Karpas-422 (cell line): ENCODE results near the gene FLYWCH2. TPM values are rescaled to one million over a fixed set of nuclear protein-coding genes. Genes with fewer than 3 reads are reported as not detected.
A peak's percentile ranks its signal among the peaks of the same experiment; 100 is the strongest.

Source experiments
- DNase-seq: peaks from one replicate; pipeline ENCODE4 v3.0.0-alpha.2; 2015
- H2AFZ ChIP-seq: fragments of 200-600 bp; sonication (generic); 2 replicates; pipeline ENCODE4 v1.6.1; 2014; ENCODE audit warnings: antibody characterized with exemption, low read length, mixed read lengths
- H3K27ac ChIP-seq: fragments of 200-600 bp; sonication (generic); 2 replicates; pipeline ENCODE4 v1.5.1; 2014; ENCODE audit warnings: mild to moderate bottlenecking, low read length, moderate library complexity
- H3K27me3 ChIP-seq: fragments of 200-600 bp; sonication (generic); 2 replicates; pipeline ENCODE4 v1.6.1; 2014; ENCODE audit warnings: low read length, mixed read lengths
- H3K36me3 ChIP-seq: fragments of 200-600 bp; sonication (generic); 2 replicates; pipeline ENCODE4 v1.6.1; 2014; ENCODE audit warnings: low read length, mixed read lengths; ENCODE audit not compliant: insufficient read depth
- H3K4me1 ChIP-seq: fragments of 200-600 bp; sonication (generic); 2 replicates; pipeline ENCODE4 v1.6.1; 2014; ENCODE audit warnings: mild to moderate bottlenecking, low read length, mixed read lengths
- H3K4me2 ChIP-seq: fragments of 200-600 bp; sonication (generic); 2 replicates; pipeline ENCODE4 v1.6.1; 2014; ENCODE audit warnings: low read length, low read depth, mild to moderate bottlenecking; ENCODE audit not compliant: poor library complexity, severe bottlenecking
- H3K4me3 ChIP-seq: fragments of 200-600 bp; sonication (generic); 2 replicates; pipeline ENCODE4 v1.5.1; 2014; ENCODE audit warnings: mild to moderate bottlenecking, antibody characterized with exemption, low read length, mixed read lengths
- H3K79me2 ChIP-seq: fragments of 200-600 bp; sonication (generic); 2 replicates; pipeline ENCODE4 v1.6.1; 2014; ENCODE audit warnings: mild to moderate bottlenecking, low read length, mixed read lengths
- H3K9ac ChIP-seq: fragments of 200-600 bp; sonication (generic); 2 replicates; pipeline ENCODE4 v1.6.0; 2014; ENCODE audit warnings: low read length
- H3K9me2 ChIP-seq: fragments of 200-600 bp; sonication (generic), shearing (Covaris generic); replicated peaks from 2 replicates; pipeline ENCODE4 v1.6.0; 2014; ENCODE audit warnings: mild to moderate bottlenecking, low read length, moderate library complexity; ENCODE audit not compliant: insufficient read depth
- H3K9me3 ChIP-seq: fragments of 300-700, 200-600 bp; sonication (generic); 2 replicates; pipeline ENCODE4 v1.6.1; 2014; ENCODE audit warnings: low read length, mixed read lengths
- H4K20me1 ChIP-seq: fragments of 200-600 bp; sonication (generic); 2 replicates; pipeline ENCODE4 v1.6.1; 2014; ENCODE audit warnings: mild to moderate bottlenecking, antibody characterized with exemption, low read length, low read depth; ENCODE audit not compliant: insufficient read depth
- total RNA-seq: library from RNA; depleted of rRNA; stranded (reverse); fragments of >200 nt; shearing (Covaris generic); gene quantifications from 2 replicates; pipeline ENCODE4 v1.2.3, GENCODE V29; 2014; ENCODE audit warnings: low replicate concordance

Gene FLYWCH2
- total RNA-seq, 1 experiment from 2014 or later = 63.5 TPM

DNA sequence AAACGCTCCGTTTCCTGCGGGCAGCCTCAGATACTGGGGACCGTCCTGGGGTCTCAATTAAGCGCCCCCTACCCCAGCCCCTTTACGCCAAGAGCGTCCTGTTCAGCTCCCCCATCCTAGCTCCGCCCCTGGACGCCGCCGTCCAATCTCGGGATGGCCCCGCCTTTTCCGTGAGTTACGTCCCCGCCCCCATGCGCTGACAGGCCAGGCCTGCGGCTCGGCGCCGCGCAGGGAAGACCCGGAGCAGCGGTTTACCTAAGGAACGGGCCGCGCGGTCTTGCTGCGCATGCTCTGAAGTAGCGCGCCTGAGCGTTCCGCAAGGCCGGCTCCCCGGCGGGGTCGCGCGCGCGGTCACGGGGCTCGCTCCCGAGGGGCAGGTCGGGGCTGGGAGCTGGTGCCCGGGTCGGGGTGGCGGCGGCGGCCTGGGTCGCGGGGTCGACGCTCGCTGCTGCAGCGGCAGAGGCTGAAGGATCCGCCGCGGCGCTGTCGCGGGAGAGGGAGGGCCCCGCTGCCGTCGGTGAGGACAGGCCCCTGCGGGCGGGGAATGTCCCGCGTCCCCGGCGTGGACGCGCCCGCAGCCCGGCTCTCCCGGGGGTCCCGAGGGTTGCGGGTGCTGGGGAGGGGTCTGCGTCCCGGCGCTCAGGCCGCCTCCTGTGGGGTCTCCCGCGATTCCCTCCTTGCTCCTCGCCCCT, 28.8 kb downstream of the FLYWCH2 start, which contains the start of gene FLYWCH1:
TSS of gene FLYWCH1 (plus strand) at position 294 of the 692 bp plus-strand sequence. CDS start 17,755 bp downstream, outside the sequence.
- Histone ChIP-seq H2AFZ (peak within 1 kb of the TSS; percentile 45; the same call in 1 of the 2 replicates), H3K9me2 (no peaks in the 10 kb centered on the region)

DNA sequence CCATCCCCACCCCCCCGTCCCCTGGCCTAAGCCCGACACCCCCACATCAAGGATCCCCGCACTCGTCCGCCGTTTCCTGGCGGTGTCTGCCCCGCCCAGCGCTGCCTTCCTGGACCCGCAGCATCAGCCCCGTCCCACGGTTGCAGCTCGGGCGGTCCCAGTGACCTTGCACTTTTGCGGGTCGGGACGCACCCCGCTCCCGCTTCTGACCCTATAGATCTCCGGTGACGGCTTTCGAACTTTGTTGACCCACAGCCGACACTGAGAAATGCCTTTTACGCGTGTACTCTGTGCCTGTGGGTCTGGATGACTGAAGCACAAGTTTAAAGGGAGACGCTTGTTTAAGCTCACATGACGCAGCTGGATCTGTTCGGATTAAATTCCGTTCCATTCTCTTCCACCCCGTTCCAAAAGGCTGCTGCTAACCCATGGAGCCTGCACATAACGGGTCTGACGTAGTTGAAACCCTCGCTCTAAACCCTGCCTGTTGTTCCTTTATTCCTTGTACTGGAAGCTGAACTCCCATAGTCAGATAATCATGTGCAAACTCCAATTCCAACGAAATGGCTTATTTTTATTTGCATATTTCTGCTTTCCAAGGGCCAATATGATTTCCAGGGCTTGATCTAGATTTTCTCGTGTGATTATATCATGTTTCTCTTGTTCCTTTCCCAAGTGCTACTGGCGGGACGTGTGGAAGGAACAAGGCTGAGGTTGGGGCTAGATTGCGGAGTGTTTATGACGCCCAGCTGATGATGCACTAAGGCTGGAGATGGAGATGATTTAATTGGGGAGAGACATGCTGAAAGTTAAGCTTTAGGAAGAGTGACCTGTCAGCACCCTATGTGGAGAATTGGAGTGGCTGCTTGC, 29.6 kb downstream of the FLYWCH2 start:
- 0 out of 2 replicates have a peak, but pooled peaks cover 3% of the 10 kb centered on the region for H3K36me3 ChIP-seq
- peak overlapping the region; percentile 77 for H3K4me2 ChIP-seq
- peaks cover 15% of the 10 kb centered on the region for H3K79me2 ChIP-seq
- DNase-seq = peak; percentile 63
- no peaks in the 10 kb centered on the region for H4K20me1 ChIP-seq
- H3K27ac ChIP-seq = no peak overlapping the region
- H3K9ac ChIP-seq = peak overlapping the region; percentile 81
- no peaks in the 10 kb centered on the region for H3K9me2 ChIP-seq
- peak overlapping the region; percentile 45; the same call in 1 of the 2 replicates for H2AFZ ChIP-seq
- H3K27me3 ChIP-seq = no peaks in the 10 kb centered on the region
- H3K4me3 ChIP-seq = peak overlapping the region; percentile 89
- no peaks in the 10 kb centered on the region for H3K9me3 ChIP-seq
- peaks cover 24% of the 10 kb centered on the region for H3K4me1 ChIP-seq

More for the DNA sequence above, 28.8 kb downstream of the FLYWCH2 start, which contains the start of gene FLYWCH1:
- Histone ChIP-seq H4K20me1 (no peaks in the 10 kb centered on the region), H3K9me3 (no peaks in the 10 kb centered on the region), H3K27ac (no peak within 1 kb of the TSS), H3K36me3 (0 out of 2 replicates have a peak, but pooled peaks cover 3% of the 10 kb centered on the region), H3K4me1 (peaks cover 24% of the 10 kb centered on the region), H3K4me2 (peak within 1 kb of the TSS; percentile 77), H3K79me2 (peaks cover 15% of the 10 kb centered on the region), H3K27me3 (no peaks in the 10 kb centered on the region), H3K9ac (peak within 1 kb of the TSS; percentile 81), H3K4me3 (peak within 1 kb of the TSS; percentile 89)
- peak; percentile 99 for DNase-seq

DNA sequence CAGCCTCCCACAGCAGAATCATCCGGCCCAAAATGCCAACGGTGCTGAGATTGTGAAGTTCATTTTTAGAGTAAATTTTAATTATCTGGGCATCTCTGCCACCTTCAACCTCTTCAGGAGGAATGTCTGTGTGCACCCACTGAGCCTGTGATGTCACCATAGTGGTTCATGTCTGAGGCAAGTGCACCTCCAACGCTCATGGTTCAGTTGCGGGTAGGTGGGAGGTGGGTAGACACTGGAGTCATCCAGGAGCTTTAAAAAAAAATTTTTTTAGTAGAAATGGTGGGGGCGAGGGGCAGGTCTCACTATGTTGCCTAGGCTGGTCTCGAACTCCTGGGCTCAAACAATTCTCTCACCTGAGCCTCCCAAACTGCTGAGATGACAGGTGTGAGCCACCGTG, 30.6 kb downstream of the FLYWCH2 start:
- peak; percentile 27 for DNase-seq
- Histone ChIP-seq H3K27me3 (no peaks in the 10 kb centered on the region), H3K36me3 (0 out of 2 replicates have a peak, but pooled peaks cover 3% of the 10 kb centered on the region), H3K79me2 (peaks cover 15% of the 10 kb centered on the region), H3K4me3 (no peak overlapping the region), H2AFZ (no peak overlapping the region), H3K9me2 (no peaks in the 10 kb centered on the region), H3K27ac (no peak overlapping the region), H3K9ac (no peak overlapping the region), H4K20me1 (no peaks in the 10 kb centered on the region), H3K9me3 (no peaks in the 10 kb centered on the region), H3K4me2 (no peak overlapping the region), H3K4me1 (peaks cover 24% of the 10 kb centered on the region)

DNA sequence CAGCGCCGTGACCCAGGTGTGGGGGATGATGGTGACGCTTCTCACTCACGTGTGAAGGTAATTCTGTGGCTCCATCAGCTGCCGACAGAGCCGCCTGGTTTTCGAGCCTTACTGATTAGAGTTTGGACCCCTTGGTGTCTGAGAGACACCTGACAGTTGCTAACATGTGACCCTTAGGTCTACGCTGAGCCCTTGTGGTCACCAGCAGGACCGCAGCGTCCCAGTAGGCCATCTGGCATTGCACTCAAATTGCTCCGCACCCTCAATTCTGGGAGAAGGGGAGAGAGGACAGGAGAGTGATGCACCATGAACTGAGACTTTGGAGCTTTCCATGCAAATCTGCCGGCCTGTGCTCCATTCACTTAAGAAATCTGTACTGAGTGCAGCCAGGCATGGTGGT, 31.2 kb downstream of the FLYWCH2 start:
- Histone ChIP-seq H3K27me3 (no peaks in the 10 kb centered on the region), H3K4me1 (peaks cover 24% of the 10 kb centered on the region), H4K20me1 (no peaks in the 10 kb centered on the region), H3K36me3 (0 out of 2 replicates have a peak, but pooled peaks cover 3% of the 10 kb centered on the region), H3K4me2 (no peak overlapping the region), H3K4me3 (no peak overlapping the region), H3K79me2 (peaks cover 15% of the 10 kb centered on the region), H2AFZ (no peak overlapping the region), H3K27ac (no peak overlapping the region), H3K9me2 (no peaks in the 10 kb centered on the region), H3K9me3 (no peaks in the 10 kb centered on the region), H3K9ac (no peak overlapping the region)
- no peak for DNase-seq

DNA sequence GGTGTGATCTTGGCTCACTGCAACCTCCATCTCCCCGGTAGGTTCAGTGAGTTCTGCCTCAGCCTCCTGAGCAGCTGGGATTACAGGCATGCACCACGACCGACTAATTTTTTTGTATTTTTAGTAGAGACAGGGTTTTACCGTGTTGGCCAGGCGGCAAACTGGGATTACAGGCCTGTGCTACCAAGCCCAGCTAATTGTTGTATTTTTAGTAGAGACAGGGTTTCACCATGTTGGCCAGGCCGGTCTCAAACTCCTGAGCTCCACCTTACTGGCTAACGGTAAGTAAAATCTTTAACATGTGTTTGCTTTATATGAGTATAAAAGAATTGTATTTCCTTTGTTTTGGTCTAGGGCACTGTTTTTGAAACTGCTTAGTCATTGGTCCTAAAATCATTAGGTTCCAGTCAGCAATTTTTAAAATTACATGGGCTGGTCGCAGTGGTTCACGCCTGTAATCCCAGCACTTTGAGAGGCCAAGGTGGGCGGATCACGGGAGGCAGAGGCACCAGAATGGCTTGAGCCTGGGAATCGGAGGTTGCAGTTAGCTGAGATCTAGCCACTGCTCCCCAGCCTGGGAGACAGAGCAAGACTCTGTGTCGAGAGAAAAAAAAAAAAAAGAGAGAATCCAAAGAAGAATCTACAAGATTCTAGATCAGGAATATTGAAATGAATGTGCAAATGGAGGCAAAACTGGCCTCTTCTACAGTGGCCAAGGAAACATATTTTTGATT, 32.3 kb downstream of the FLYWCH2 start:
- Histone ChIP-seq H3K9me3 (no peaks in the 10 kb centered on the region), H3K79me2 (peaks cover 15% of the 10 kb centered on the region), H3K27ac (no peak overlapping the region), H4K20me1 (no peaks in the 10 kb centered on the region), H3K27me3 (no peaks in the 10 kb centered on the region), H3K4me2 (no peak overlapping the region), H3K9me2 (no peaks in the 10 kb centered on the region), H3K36me3 (0 out of 2 replicates have a peak, but pooled peaks cover 3% of the 10 kb centered on the region), H3K4me3 (no peak overlapping the region), H2AFZ (no peak overlapping the region), H3K9ac (no peak overlapping the region), H3K4me1 (peaks cover 22% of the 10 kb centered on the region)
- no peak for DNase-seq

DNA sequence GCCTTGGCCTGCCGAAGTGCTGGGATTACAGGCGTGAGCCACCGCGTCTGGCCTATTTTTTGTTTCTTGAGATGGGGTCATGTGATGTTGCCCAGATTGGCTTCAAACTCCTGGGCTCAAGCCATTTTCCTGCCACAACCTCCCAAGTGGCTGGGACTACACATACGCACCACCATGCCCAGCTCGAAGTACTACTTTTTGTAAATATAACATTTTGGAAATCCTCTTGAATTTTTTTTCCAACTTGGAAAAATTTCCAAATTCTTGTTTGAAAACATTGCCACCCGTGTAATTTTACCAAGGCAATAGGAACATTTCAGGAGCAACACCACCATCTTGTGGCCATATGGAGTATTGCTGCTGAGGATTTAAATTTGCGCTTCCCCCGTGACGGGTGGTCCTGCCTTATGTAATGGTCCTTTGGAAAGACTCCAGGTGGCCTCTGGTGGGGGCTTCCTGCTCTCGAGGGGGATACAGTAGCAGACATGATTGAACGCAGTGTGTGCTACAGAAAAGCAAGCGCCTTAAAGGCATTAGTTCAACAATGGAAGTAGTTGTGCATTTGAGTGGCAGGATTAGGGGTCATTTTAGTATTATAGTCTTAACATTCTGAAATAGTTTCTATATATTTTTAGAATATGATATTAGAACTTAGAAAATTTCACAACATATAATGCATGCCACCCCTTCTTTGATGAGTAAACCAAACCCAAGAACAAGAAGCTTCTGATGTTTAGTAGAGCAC, 36.7 kb downstream of the FLYWCH2 start:
- Histone ChIP-seq H3K4me1 (no peaks in the 10 kb centered on the region), H2AFZ (no peak overlapping the region), H3K9ac (no peak overlapping the region), H3K4me3 (no peak overlapping the region), H3K79me2 (no peaks in the 10 kb centered on the region), H3K9me3 (no peaks in the 10 kb centered on the region), H4K20me1 (no peaks in the 10 kb centered on the region), H3K9me2 (no peaks in the 10 kb centered on the region), H3K4me2 (no peak overlapping the region), H3K36me3 (no peaks in the 10 kb centered on the region), H3K27me3 (no peaks in the 10 kb centered on the region), H3K27ac (no peak overlapping the region)
- DNase-seq = peak; percentile 85

DNA sequence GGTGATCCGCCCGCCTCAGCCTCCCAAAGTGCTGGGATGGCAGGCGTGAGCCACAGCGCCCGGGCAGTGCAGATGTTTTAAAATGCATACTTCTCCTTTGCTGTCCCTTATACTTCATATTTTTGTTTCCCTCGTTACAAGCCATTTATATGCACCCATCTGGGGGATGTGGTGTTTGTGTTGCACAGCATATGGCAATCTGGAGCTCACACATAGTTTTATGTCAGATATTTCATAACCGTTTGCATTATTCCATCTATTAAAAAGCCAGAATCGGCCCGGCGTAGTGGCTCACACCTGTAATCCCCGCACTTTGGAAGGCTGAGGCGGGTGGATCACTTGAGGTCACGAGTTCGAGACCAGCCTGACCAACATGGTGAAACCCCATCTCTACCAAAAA, 40.5 kb downstream of the FLYWCH2 start:
- H3K79me2 ChIP-seq = no peaks in the 10 kb centered on the region
- DNase-seq = no peak
- H3K9ac ChIP-seq = no peak overlapping the region
- no peaks in the 10 kb centered on the region for H3K9me2 ChIP-seq
- H3K36me3 ChIP-seq = no peaks in the 10 kb centered on the region
- no peaks in the 10 kb centered on the region for H3K9me3 ChIP-seq
- no peaks in the 10 kb centered on the region for H3K27me3 ChIP-seq
- H3K4me2 ChIP-seq = no peak overlapping the region
- no peak overlapping the region for H2AFZ ChIP-seq
- peaks cover 10% of the 10 kb centered on the region for H3K4me1 ChIP-seq
- no peaks in the 10 kb centered on the region for H4K20me1 ChIP-seq
- H3K4me3 ChIP-seq = no peak overlapping the region
- no peak overlapping the region for H3K27ac ChIP-seq
